ENCODE data around the gene PTPDC1. TPM values are rescaled to one million over a fixed set of nuclear protein-coding genes. Genes with fewer than 3 reads are reported as not detected.

The PTPDC1 gene, protein sequence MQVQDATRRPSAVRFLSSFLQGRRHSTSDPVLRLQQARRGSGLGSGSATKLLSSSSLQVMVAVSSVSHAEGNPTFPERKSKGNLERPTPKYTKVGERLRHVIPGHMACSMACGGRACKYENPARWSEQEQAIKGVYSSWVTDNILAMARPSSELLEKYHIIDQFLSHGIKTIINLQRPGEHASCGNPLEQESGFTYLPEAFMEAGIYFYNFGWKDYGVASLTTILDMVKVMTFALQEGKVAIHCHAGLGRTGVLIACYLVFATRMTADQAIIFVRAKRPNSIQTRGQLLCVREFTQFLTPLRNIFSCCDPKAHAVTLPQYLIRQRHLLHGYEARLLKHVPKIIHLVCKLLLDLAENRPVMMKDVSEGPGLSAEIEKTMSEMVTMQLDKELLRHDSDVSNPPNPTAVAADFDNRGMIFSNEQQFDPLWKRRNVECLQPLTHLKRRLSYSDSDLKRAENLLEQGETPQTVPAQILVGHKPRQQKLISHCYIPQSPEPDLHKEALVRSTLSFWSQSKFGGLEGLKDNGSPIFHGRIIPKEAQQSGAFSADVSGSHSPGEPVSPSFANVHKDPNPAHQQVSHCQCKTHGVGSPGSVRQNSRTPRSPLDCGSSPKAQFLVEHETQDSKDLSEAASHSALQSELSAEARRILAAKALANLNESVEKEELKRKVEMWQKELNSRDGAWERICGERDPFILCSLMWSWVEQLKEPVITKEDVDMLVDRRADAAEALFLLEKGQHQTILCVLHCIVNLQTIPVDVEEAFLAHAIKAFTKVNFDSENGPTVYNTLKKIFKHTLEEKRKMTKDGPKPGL
- total RNA-seq (2022; extraction: Qiagen RNA extraction), result 2.8 to 5.0 TPM (median 4.3 TPM) in 5 replicates

DNA sequence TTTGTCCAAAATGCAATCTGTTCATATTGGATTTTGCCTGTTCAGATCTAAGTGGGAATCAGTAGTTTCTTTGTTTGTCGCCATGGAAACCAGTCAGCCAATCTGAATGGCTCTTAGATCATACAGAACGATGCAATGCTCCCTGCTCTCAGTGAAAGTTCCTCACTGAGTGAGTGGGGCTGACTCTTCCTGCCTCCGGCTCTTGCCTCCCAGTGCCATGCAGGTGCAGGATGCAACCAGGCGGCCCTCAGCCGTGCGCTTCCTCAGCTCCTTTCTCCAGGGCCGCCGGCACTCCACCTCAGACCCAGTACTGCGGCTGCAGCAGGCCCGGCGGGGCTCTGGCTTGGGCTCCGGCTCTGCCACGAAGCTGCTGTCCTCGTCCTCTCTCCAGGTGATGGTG lies at the start of gene PTPDC1:
PTPDC1 (plus strand) TSS at position 151 of the 400 bp plus-strand sequence; CDS start at position 218, 67 bp downstream.

Other genes with a start within 250 kb of the PTPDC1 start
- gene BARX1, start 129.1 kb upstream of the PTPDC1 start, total RNA-seq (2022; extraction: Qiagen RNA extraction), result 7.9 to 12.8 TPM (median 11.4 TPM) in 5 replicates
- gene ZNF169, start 174.8 kb downstream of the PTPDC1 start, total RNA-seq (2022; extraction: Qiagen RNA extraction), result 1.2 to 1.9 TPM (median 1.7 TPM) in 5 replicates
- 0.03 TPM in 1 of 5 replicates, not detected in the others for gene NUTM2F, start 244.2 kb downstream of the PTPDC1 start, total RNA-seq (2022; extraction: Qiagen RNA extraction)

Measured in A549 treated with Hydrocortisone at 1 μM for 4 hours (cell line).